ENCODE measurements around the gene LRRC8C.

LRRC8C gene

DNA sequence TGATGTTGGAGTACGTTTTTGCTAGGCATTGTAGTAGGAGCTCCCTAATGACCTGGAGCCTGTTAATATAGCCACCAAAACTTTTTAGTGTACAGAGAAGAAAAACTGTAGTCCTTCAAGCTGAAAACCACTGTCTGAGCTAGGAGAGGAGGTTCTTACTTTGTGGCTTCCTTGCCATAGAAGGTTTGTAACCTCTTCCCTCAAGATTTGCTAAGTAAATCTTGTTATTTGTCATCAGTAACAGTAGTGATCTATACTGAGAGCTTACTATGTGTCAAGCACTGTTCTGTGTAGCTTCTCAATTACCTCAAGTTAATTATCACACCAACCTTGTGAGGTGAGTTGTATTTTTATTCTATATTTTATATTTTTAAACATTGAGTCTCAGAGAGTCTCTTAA, 21.2 kb upstream of the LRRC8C start:
- peak; percentile 84 for DNase-seq (ENCODE audit: low spot score)
- TF ChIP-seq CTCF (IDR thresholded peaks at IDR 0.05; ENCODE audit: extremely low read depth, insufficient read depth, missing control alignments): no peak
- in situ Hi-C loops (cut with MboI; ENCODE audit: low pct_unique_long_range_greater_than_20kb, low sequenced_read_pairs, unreplicated experiment): no loop called here

DNA sequence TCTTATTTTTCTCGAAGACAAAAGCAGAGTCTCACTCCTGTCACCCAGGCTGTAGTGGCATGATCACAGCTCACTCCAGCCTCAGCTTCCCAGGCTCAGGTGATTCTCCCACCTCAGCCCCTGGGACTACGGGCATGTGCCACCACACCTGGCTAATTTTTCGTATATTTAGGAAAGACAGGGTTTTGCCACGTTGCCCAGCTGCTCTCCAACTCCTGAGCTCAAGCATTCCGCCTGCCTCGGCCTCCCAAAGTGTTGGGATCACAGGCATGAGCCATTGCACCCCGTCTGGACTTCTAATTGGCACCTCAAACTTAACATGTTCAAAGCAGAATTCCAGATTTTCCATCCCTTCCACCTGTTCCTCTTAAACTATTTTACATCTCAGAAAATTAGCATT, 19.0 kb upstream of the LRRC8C start:
- in situ Hi-C loops (cut with MboI; ENCODE audit: low pct_unique_long_range_greater_than_20kb, low sequenced_read_pairs, unreplicated experiment): no loop called here
- no peak for DNase-seq (ENCODE audit: low spot score)
- TF ChIP-seq CTCF (IDR thresholded peaks at IDR 0.05; ENCODE audit: extremely low read depth, insufficient read depth, missing control alignments): no peak

- in situ Hi-C loops (cut with MboI; ENCODE audit: low pct_unique_long_range_greater_than_20kb, low sequenced_read_pairs, unreplicated experiment): no loop called here
- peak; percentile 39 for TF ChIP-seq CTCF (IDR thresholded peaks at IDR 0.05; ENCODE audit: extremely low read depth, insufficient read depth, missing control alignments)
- no peak for DNase-seq (ENCODE audit: low spot score)
These were observed 17.0 kb upstream of the LRRC8C start for GRCh38 chr1:89615676-89616598.

DNA sequence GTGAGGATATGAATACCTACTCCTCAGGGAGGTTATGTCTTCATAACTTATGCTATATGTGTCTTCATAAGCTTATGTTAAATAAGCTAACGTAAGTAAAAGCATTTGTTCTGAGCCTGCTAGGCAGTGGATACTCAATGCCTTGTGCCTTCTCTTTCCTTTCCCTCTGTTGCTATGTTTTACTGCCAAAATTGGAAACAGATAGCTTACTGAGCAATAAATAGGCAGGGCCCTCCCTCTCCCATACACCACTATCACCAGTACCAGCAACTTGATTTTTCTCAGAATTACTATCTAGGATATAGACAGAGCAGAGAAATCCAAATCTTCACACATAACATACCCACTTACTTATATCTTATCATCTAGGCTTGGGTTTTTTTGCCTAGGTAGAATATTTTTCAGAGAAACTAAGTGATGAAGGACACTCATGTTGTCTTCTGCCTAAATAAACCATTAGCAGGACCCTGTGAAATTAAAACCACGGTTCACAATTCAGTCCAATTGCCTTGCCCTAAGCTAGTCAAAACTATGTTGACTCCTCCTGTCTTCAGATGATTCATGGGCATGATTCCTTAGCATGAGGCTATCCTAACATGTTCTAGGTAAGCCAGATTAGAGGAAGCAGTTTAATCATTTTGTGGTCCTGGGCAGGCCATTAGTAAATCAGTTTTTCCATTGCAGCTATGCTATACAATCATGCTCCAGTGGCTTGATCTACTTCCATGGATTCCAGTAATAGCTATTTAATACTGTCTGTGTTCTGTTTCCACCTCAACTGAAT, 15.9 kb upstream of the LRRC8C start:
- DNase-seq (ENCODE audit: low spot score): no peak
- no peak for TF ChIP-seq CTCF (IDR thresholded peaks at IDR 0.05; ENCODE audit: extremely low read depth, insufficient read depth, missing control alignments)
- in situ Hi-C loops (cut with MboI; ENCODE audit: low pct_unique_long_range_greater_than_20kb, low sequenced_read_pairs, unreplicated experiment): no loop called here

DNA sequence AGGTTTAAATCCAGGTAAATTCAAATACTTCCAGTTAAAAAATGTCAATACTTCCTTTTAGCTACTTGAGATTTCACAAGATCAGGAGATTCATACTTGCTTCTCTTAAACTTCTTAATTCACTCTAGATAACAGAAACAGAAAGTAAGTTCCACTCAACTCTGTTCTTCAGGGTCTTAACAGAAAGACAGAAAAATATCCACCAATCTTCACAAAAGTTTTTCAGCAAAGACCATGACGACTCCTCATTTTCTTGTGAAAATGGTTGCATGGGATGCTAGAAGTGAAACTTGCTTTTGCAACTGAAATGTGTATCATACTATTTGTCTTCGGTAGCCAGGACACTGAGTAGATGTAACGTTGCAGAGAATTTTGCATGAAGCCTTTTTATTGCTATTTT, 12.3 kb upstream of the LRRC8C start:
- in situ Hi-C loops (cut with MboI; ENCODE audit: low pct_unique_long_range_greater_than_20kb, low sequenced_read_pairs, unreplicated experiment): no loop called here
- no peak for DNase-seq (ENCODE audit: low spot score)
- TF ChIP-seq CTCF (IDR thresholded peaks at IDR 0.05; ENCODE audit: extremely low read depth, insufficient read depth, missing control alignments): no peak

GRCh38 chr1:89622895-89623294, 10.0 kb upstream of the LRRC8C start:
- DNase-seq (ENCODE audit: low spot score): no peak
- TF ChIP-seq CTCF (IDR thresholded peaks at IDR 0.05; ENCODE audit: extremely low read depth, insufficient read depth, missing control alignments): peak; percentile 30
- in situ Hi-C loops (cut with MboI; ENCODE audit: low pct_unique_long_range_greater_than_20kb, low sequenced_read_pairs, unreplicated experiment): no loop called here
